Urinary bladder (tissue), 4 donors: ENCODE data around the gene SLC35E3. TPM values are rescaled to one million over a fixed set of nuclear protein-coding genes. Genes with fewer than 3 reads are reported as not detected.
"Not testable (repeated sequence)": the region's sequence is repeated elsewhere in the genome, so short reads cannot be mapped to it uniquely, and the experiment has no call there.

ENCODE experiments used
- DNase-seq: peaks from one replicate; pipeline ENCODE4 v3.0.0-alpha.2; 2015; ENCODE audit errors: extremely low spot score
- H3K27ac ChIP-seq: one replicate; pipeline ENCODE4 v1.5.1; 2013; ENCODE audit warnings: low read depth, mild to moderate bottlenecking, moderate library complexity
- H3K36me3 ChIP-seq: one replicate; pipeline ENCODE4 v1.6.1; 2013; ENCODE audit warnings: mild to moderate bottlenecking, moderate library complexity; ENCODE audit not compliant: insufficient read depth
- H3K4me1 ChIP-seq: one replicate; pipeline ENCODE4 v1.6.1; 2013; ENCODE audit warnings: mild to moderate bottlenecking, moderate library complexity; ENCODE audit not compliant: insufficient read depth
- H3K4me3 ChIP-seq: one replicate; pipeline ENCODE4 v1.5.1; 2013; ENCODE audit warnings: low read depth, low read length
- WGBS: extraction: QIAGEN DNeasy Blood & Tissue Kit; methylation state at CpG from one replicate; pipeline ENCODE4 v1.1.7; 2013; 5-methylcytosine and 5-hydroxymethylcytosine counted together
- polyA plus RNA-seq: library from polyadenylated mRNA; stranded (reverse); fragments of 200-250 nt; gene quantifications from one replicate; pipeline ENCODE4 v1.2.3, GENCODE V29; 2013
- total RNA-seq: library from RNA; depleted of rRNA; stranded (reverse); fragments of >200 nt; gene quantifications from one replicate; pipeline ENCODE4 v1.2.3, GENCODE V29; 2014
- donor health status: healthy with polysubstance abuse.
- donor health status: healthy.

The SLC35E3 gene
- total and polyA plus RNA-seq, 2 donors, result 4.5 to 9.0 TPM

DNA sequence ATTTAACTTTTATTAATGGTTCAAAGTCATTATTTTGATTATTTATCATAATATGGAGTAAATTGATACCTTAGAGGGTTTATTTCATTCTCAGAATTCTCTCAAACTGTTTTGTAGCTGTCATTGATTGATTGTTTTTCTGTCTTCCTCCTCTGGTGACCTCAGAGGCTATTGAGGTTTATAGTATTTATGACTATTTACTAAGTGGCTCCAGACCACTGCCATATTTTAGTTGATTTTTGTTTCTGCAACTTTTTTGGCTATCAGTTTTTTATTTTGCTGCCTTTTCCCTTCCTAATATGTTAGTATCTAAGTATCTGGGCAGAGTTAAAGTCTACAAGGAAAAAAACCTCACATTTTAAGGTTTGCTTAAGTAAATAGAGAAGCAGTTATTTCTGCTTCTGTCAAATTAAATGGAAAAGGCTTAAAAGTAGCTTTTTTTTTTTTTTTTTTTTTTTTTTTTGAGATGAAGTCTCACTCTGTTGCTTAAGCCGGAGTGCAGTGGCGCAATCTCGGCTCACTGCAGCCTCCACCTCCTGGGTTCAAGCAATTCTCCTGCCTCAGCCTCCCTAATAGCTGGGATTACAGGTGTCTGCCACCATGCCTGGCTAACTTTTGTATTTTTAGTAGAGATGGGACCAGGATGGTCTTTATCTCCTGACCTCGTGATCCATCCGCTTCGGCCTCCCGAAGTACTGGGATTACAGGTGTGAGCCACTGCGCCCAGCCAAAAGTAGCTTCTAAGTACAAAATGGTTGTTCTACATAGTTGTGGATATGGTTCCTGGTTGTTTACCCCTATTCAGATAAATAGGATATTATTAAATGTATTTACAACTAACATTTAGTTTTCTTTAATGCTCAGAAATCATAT is 70.2 kb downstream of the SLC35E3 start:
- 97% methylated on average over 8 of the region's 8 CpGs for WGBS
- Histone ChIP-seq H3K36me3 (peaks cover 5% of the 10 kb centered on the region), H3K4me1 (peaks cover 2% of the 10 kb centered on the region), H3K27ac (no peak overlapping the region), H3K4me3 (no peak overlapping the region)
- no peak for DNase-seq

DNA sequence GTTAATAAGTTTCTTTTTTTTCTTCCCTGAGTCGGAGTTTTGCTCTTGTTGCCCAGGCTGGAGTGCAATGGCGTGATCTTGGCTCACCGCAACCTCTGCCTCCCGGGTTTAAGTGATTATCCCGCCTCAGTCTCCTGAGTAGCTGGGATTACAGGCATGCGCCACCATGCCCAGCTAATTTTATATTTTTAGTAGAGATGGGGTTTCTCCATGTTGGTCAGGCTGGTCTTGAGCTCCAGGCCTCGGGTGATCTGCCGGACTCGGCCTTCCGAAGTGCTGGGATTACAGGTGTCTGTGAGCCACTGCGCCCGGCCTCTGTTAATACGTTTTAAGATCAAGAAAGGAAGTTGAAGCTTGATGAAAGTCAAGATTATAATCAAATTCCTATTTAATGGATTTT is 73.5 kb downstream of the SLC35E3 start:
- not testable (repeated sequence) for H3K36me3 ChIP-seq

GRCh38 chr12:68821357-68822188 is 75.6 kb downstream of the SLC35E3 start:
- 92% methylated on average over 6 of the region's 6 CpGs for WGBS
- Histone ChIP-seq H3K4me1 (no peaks in the 10 kb centered on the region), H3K36me3 (peaks cover 8% of the 10 kb centered on the region), H3K4me3 (no peak overlapping the region), H3K27ac (no peak overlapping the region)
- DNase-seq, result no peak

More for the DNA sequence above, 73.5 kb downstream of the SLC35E3 start:
- H3K27ac ChIP-seq, H3K4me3 ChIP-seq, H3K4me1 ChIP-seq, DNase-seq: not testable (repeated sequence)
- WGBS, result 94% methylated on average over 13 of the region's 13 CpGs

- no peak overlapping the region for H3K27ac ChIP-seq
- H3K36me3 ChIP-seq, result peaks cover 6% of the 10 kb centered on the region
- H3K4me1 ChIP-seq, result no peaks in the 10 kb centered on the region
- no peak for DNase-seq
- 66% methylated on average over 3 of the region's 3 CpGs for WGBS
- H3K4me3 ChIP-seq, result no peak overlapping the region
Measured at GRCh38 chr12:68823696-68824095, 77.7 kb downstream of the SLC35E3 start.

GRCh38 chr12:68824131-68824530 is 78.2 kb downstream of the SLC35E3 start:
- Histone ChIP-seq H3K27ac (no peak overlapping the region), H3K4me1 (no peaks in the 10 kb centered on the region), H3K4me3 (no peak overlapping the region), H3K36me3 (peaks cover 6% of the 10 kb centered on the region)
- 97% methylated on average over 5 of the region's 5 CpGs for WGBS
- DNase-seq, result no peak

DNA sequence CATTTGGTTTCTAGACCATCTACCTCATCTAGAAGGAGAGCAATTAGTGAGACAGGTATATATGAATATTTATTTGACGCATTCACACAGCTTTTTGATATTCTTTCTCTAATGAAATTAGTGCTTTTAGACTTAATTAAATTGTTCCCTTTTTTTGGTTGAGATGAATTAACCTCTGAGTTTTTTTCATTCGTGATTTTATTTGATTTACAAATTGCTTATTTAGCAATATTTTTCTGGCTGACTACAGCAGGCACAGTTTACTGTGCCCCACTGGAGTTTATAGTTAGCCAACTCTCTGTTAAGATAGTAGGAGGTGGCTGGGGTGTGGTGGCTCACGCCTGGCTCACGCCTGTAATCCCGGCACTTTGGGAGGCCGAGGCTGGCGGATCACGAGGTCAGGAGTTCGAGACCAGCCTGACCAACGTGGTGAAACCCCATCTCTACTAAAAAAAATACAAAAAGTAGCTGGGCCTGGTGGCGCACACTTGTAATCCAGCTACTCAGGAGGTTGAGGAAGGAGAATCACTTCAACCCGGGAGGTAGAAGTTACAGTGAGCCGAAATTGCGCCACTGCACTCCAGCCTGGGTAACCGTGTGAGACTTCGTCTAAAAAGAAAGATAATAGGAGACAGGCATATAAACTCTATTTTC is 78.7 kb downstream of the SLC35E3 start:
- H3K4me1 ChIP-seq, result no peaks in the 10 kb centered on the region
- WGBS, result 95% methylated on average over 16 of the region's 16 CpGs

DNA sequence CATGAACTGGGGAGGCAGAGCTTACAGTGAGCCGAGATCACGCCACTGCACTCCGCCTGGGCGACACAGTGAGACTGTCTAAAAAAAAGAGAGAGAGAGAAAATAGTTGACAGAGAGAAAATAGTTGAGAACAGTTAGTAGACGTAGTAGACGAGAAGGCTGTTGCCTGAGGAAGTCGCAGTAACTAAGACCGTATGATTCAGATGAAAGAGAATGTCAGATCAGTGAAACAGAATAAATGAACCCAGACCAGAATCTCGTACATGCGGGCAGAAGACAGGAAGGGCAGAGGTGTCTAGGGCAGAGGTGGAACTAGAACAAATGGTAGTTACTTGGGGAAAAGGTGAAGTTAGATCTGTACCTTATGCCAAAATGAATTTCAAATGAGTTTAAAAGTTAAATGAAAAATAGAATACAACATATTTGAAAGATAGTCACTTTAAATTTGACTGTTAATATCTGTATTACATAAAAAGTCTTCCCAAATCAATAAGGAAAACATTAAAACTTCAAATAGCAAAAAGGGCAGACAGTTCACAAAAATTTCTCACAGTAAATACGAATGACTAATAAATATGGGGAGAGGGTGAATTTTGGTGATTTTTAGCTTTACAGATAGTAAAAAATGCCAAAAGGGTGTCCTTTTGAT is 79.7 kb downstream of the SLC35E3 start:
- Histone ChIP-seq H3K4me3 (no peak overlapping the region), H3K36me3 (peaks cover 4% of the 10 kb centered on the region), H3K27ac (no peak overlapping the region), H3K4me1 (no peaks in the 10 kb centered on the region)
- no peak for DNase-seq
- WGBS, result 95% methylated on average over 11 of the region's 11 CpGs

More for the DNA sequence above, 78.7 kb downstream of the SLC35E3 start:
- peaks cover 6% of the 10 kb centered on the region for H3K36me3 ChIP-seq
- H3K27ac ChIP-seq, result no peak overlapping the region
- no peak overlapping the region for H3K4me3 ChIP-seq
- no peak for DNase-seq

DNA sequence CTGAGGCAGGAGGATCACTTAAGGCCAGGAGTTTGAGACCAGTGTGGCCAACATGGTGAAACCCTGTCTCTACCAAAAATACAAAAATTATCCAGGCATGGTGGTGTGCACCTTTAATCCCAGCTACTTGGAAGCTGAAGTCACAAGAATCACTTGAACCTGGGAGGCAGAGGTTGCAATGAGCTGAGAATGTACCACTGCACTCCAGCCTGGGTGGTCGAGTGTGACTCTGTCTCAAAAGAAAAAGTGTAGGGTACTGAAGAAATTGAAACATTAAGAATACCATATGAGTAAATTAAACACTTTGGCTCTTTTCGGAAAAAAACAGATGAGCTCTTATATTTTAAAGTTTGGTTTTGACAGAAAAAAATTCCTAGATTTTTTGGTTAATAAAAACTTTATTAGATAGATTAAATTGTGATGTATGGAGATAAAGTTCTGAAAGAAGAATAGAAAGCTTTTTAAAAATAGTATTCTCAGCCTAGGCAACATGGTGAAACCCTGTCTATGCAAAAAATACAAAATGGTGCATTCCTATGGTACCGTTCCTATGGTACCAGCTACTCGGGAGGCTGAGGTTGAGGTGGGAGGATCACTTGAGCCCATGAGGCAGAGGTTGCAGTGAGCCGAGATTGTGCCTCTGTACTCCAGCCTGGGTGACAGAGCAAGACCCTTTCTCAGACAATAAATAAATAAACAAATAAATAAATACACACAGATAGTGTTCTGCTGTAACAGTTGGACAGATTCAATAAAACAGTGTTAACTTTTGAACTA is 82.1 kb downstream of the SLC35E3 start:
- Histone ChIP-seq H3K36me3 (peaks cover 2% of the 10 kb centered on the region), H3K27ac (no peak overlapping the region), H3K4me1 (no peaks in the 10 kb centered on the region), H3K4me3 (no peak overlapping the region)
- 87% methylated on average over 5 of the region's 5 CpGs for WGBS
- DNase-seq, result no peak

DNA sequence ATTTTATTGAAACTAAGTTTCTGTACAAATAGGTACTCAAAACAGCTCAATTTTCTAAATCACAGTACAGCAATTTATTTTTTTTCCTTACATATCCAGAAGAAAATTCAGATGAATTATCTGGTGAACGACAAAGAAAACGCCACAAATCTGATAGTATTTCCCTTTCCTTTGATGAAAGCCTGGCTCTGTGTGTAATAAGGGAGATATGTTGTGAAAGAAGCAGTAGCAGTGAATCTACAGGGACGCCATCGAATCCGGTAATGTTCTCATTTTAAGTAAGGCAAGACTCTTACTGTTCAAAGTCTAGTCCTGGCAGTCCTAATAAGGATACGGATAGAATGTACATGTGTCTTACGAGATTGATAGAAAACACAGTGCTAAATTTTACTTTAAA is 82.7 kb downstream of the SLC35E3 start:
- H3K4me1 ChIP-seq, result no peaks in the 10 kb centered on the region
- peaks cover 2% of the 10 kb centered on the region for H3K36me3 ChIP-seq
- H3K27ac ChIP-seq, result no peak overlapping the region
- no peak overlapping the region for H3K4me3 ChIP-seq
- 90% methylated on average over 7 of the region's 7 CpGs for WGBS
- DNase-seq, result no peak

Other genes starting within 250 kb of the SLC35E3 start
- gene RAP1B, start 135.3 kb upstream of the SLC35E3 start, total RNA-seq, result 302 TPM
- 145 TPM for gene RAP1B, start 135.3 kb upstream of the SLC35E3 start, polyA plus RNA-seq
- 85.9 TPM for gene NUP107, start 59.2 kb upstream of the SLC35E3 start, total RNA-seq
- gene NUP107, start 59.2 kb upstream of the SLC35E3 start, polyA plus RNA-seq, result 19.4 TPM
- gene MDM2, start 62.0 kb downstream of the SLC35E3 start, total RNA-seq, result 98.0 TPM
- 14.9 TPM for gene MDM2, start 62.0 kb downstream of the SLC35E3 start, polyA plus RNA-seq
- 24.6 TPM for gene CPM, start 187.0 kb downstream of the SLC35E3 start, total RNA-seq
- 14.3 TPM for gene CPM, start 187.0 kb downstream of the SLC35E3 start, polyA plus RNA-seq